Measurements from ENCODE around the gene NTMT1.
"Not testable (repeated sequence)": the region's sequence is repeated elsewhere in the genome, so short reads cannot be mapped to it uniquely, and the experiment has no call there.

Gene NTMT1

DNA sequence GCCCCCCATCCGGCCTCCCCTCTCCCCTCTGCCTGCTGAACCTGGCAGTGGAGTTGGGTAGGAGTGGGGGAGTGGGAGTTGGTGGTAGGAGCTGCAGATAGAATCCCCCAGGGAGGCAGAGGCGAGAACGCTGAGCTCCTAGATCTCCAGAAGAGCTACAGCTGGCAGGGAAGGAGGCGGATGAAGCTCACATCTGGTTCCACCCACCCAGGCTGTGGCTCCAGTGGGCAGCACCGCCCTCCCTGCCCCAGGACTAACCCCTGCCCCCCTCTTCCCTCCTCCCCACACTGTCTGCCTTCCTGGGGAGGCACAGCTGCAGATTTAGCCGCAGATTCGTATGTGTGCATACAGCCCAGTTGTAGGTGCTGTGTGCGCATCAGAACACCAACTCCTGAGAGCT lies 39.3 kb upstream of the NTMT1 start:
- peaks cover 9 to 11% of the 10 kb centered on the region in 2 experiments for H3K4me1 ChIP-seq (ENCODE audit: control insufficient read depth in 1 of 2, insufficient read depth in 1 of 2, low read depth in 1 of 2, low read length in 1 of 2)
- no peak overlapping the region for H3K4me3 ChIP-seq (ENCODE audit: low read depth in 1 of 2, low read length in 1 of 2)
- H3K36me3 ChIP-seq, result no peaks in the 10 kb centered on the region
- H3K27ac ChIP-seq, result no peak overlapping the region
- TF ChIP-seq, protein P1, sequence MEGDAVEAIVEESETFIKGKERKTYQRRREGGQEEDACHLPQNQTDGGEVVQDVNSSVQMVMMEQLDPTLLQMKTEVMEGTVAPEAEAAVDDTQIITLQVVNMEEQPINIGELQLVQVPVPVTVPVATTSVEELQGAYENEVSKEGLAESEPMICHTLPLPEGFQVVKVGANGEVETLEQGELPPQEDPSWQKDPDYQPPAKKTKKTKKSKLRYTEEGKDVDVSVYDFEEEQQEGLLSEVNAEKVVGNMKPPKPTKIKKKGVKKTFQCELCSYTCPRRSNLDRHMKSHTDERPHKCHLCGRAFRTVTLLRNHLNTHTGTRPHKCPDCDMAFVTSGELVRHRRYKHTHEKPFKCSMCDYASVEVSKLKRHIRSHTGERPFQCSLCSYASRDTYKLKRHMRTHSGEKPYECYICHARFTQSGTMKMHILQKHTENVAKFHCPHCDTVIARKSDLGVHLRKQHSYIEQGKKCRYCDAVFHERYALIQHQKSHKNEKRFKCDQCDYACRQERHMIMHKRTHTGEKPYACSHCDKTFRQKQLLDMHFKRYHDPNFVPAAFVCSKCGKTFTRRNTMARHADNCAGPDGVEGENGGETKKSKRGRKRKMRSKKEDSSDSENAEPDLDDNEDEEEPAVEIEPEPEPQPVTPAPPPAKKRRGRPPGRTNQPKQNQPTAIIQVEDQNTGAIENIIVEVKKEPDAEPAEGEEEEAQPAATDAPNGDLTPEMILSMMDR (IDR thresholded peaks at IDR 0.05), result no peak
- no peaks in the 10 kb centered on the region for H3K9me3 ChIP-seq
- H3K27me3 ChIP-seq, result no peaks in the 10 kb centered on the region

DNA sequence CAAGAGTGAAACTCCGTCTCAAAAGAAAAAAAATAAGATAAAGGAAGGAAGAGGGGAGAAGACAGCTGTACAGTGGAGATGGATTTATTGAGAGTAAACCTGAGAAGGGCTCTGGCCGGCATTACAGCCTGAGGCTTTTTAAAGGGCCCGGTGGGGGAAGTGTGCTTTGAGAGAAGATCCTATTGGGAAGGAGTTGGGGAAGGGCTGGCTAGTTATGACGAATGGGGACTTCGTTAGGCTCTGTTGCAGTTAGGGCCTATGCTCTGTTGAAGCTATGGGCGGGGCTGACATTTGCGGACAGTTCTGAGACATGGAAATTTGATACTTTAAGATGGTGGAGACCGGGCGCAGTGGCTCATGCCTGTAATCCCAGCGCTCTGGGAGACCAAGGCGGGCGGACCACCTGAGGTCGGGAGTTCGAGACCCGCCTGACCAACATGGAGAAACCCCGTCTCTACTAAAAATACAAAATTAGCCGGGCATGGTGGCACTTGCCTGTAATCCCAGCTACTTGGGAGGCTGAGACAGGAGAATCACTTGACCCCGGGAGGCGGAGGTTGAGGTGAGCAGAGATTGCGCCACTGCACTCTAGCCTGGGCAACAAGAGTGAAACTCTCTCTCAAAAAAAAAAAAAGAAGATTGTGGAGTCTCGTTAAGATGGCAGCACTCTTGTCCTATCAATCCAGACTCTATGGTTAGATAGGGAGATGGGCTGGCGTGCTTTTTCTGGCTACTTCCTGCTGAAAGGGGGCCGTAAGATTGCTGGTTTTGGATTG lies 38.3 kb upstream of the NTMT1 start:
- no peaks in the 10 kb centered on the region for H3K36me3 ChIP-seq
- TF ChIP-seq, protein P1 (IDR thresholded peaks at IDR 0.05), result no peak
- H3K27ac ChIP-seq, result no peak overlapping the region
- H3K4me1 ChIP-seq (ENCODE audit: control insufficient read depth in 1 of 2, insufficient read depth in 1 of 2, low read depth in 1 of 2, low read length in 1 of 2), result peaks cover 9 to 11% of the 10 kb centered on the region in 2 experiments
- H3K4me3 ChIP-seq (ENCODE audit: low read depth in 1 of 2, low read length in 1 of 2), result no peak overlapping the region
- H3K27me3 ChIP-seq, result no peaks in the 10 kb centered on the region
- no peaks in the 10 kb centered on the region for H3K9me3 ChIP-seq

DNA sequence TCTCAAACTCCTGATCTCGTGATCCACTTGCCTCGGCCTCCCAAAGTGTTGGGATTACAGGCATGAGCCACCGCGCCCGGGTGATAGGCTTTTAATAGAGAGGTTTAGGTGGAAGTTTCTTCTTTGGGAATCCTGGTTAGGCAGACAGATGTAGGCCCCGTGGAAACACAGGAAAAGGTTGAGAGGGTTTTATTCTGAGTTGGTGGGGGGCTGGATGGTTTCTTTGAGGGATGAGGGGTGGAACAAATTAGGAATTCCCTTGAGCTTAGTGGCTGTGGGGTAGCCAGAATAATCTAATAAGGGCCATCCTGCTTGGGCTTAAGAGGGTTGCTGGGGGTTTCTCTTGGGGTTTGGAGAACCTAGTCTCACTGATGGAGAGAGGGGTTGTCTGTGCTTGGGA lies 35.5 kb upstream of the NTMT1 start:
- Histone ChIP-seq H3K9me3 (no peaks in the 10 kb centered on the region), H3K27me3 (peaks cover 9% of the 10 kb centered on the region), H3K4me1 (ENCODE audit: control insufficient read depth in 1 of 2, insufficient read depth in 1 of 2, low read depth in 1 of 2, low read length in 1 of 2) (peaks cover 12 to 16% of the 10 kb centered on the region in 2 experiments), H3K27ac (no peak overlapping the region), H3K4me3 (ENCODE audit: low read depth in 1 of 2, low read length in 1 of 2) (no peak overlapping the region), H3K36me3 (no peaks in the 10 kb centered on the region)
- TF ChIP-seq, protein P1 (IDR thresholded peaks at IDR 0.05), result no peak

DNA sequence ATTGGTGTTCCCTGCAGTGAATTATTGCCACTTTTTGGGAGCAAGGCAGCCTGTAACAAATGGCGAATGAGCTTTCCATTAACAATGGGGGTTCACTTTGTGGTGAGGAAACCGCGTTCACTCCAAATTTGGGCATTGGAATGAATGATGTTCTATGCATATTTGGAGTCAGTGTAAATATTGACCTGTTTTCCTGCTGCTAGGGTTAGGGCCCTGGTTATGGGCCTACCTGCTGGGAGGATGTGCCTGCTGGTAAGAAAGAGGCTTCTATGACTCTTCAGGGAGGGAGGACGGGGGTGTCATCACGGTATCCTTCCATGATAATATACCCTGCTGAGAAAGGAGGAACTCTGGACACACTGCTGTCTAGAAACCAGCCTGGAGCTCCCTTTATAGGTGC lies 34.0 kb upstream of the NTMT1 start:
- no peak overlapping the region for H3K27ac ChIP-seq
- no peak overlapping the region for H3K4me3 ChIP-seq (ENCODE audit: low read depth in 1 of 2, low read length in 1 of 2)
- no peaks in the 10 kb centered on the region for H3K36me3 ChIP-seq
- TF ChIP-seq, protein P1 (IDR thresholded peaks at IDR 0.05), result no peak
- H3K9me3 ChIP-seq, result no peaks in the 10 kb centered on the region
- peaks cover 27 to 31% of the 10 kb centered on the region in 2 experiments for H3K4me1 ChIP-seq (ENCODE audit: control insufficient read depth in 1 of 2, insufficient read depth in 1 of 2, low read depth in 1 of 2, low read length in 1 of 2)
- peaks cover 15% of the 10 kb centered on the region for H3K27me3 ChIP-seq

DNA sequence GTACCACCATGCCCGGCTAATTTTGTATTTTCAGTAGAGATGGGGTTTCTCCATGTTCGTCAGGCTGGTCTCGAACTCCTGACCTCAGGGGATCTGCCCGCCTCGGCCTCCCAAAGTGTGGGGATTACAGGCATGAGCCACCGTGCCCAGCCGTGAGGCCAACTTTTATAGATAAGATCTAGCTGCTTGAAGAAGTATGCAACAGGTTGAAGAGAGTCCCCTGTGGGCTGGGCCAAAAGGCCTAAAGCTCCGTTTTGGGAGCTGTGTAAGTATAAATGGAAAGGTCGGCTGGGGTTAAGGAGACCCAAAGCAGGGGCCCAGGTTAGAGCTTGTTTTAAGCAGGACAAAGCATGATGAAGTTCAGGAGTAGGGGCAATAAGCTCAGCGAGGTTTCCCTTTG lies 33.2 kb upstream of the NTMT1 start:
- H3K4me3 ChIP-seq (ENCODE audit: low read depth in 1 of 2, low read length in 1 of 2); H3K36me3 ChIP-seq; H3K9me3 ChIP-seq; H3K27ac ChIP-seq: not testable (repeated sequence)
- Histone ChIP-seq H3K27me3 (peaks cover 24% of the 10 kb centered on the region), H3K4me1 (ENCODE audit: control insufficient read depth in 1 of 2, insufficient read depth in 1 of 2, low read depth in 1 of 2, low read length in 1 of 2) (peaks cover 36 to 37% of the 10 kb centered on the region in 2 experiments)

DNA sequence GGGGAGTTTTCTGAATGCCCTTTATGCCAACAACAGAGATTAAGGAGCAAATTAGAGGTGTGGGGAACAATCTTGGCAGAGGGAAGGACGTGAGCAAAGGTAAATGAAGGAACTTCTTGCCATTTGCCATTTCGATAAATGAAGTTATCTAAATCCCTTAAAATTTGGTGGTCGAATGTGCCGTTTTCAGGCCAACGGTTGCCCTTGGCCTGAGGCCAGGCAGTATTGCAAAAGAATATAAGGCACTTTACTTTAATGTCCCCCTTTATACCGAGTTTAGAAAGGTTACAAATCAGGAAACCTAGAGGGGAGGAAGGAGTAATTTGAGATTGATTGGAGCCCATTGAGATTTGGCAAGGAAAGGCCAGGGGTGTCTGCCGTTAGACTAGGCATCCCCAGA lies 31.3 kb upstream of the NTMT1 start:
- Histone ChIP-seq H3K27me3 (peaks cover 32% of the 10 kb centered on the region), H3K4me1 (ENCODE audit: control insufficient read depth in 1 of 2, insufficient read depth in 1 of 2, low read depth in 1 of 2, low read length in 1 of 2) (peaks cover 44 to 45% of the 10 kb centered on the region in 2 experiments), H3K4me3 (ENCODE audit: low read depth in 1 of 2, low read length in 1 of 2) (no peak overlapping the region), H3K9me3 (no peaks in the 10 kb centered on the region), H3K27ac (no peak overlapping the region), H3K36me3 (no peaks in the 10 kb centered on the region)
- TF ChIP-seq, protein P1 (IDR thresholded peaks at IDR 0.05), result no peak

All from neutrophil (primary cell).